GM18508 (cell line): ENCODE results near the gene TRIP10.
"Not testable (repeated sequence)": the region's sequence is repeated elsewhere in the genome, so short reads cannot be mapped to it uniquely, and the experiment has no call there.

Experiments
- ATAC-seq: cut with Tn5 transposase; IDR thresholded peaks from one replicate; pipeline ENCODE4 v1.9.1; 2021; ENCODE audit warnings: moderate number of reproducible peaks; ENCODE audit not compliant: insufficient read depth, unreplicated experiment

Gene TRIP10

GRCh38 chr19:6788896-6789295, 49.4 kb downstream of the TRIP10 start:
- ATAC-seq = no peak

DNA sequence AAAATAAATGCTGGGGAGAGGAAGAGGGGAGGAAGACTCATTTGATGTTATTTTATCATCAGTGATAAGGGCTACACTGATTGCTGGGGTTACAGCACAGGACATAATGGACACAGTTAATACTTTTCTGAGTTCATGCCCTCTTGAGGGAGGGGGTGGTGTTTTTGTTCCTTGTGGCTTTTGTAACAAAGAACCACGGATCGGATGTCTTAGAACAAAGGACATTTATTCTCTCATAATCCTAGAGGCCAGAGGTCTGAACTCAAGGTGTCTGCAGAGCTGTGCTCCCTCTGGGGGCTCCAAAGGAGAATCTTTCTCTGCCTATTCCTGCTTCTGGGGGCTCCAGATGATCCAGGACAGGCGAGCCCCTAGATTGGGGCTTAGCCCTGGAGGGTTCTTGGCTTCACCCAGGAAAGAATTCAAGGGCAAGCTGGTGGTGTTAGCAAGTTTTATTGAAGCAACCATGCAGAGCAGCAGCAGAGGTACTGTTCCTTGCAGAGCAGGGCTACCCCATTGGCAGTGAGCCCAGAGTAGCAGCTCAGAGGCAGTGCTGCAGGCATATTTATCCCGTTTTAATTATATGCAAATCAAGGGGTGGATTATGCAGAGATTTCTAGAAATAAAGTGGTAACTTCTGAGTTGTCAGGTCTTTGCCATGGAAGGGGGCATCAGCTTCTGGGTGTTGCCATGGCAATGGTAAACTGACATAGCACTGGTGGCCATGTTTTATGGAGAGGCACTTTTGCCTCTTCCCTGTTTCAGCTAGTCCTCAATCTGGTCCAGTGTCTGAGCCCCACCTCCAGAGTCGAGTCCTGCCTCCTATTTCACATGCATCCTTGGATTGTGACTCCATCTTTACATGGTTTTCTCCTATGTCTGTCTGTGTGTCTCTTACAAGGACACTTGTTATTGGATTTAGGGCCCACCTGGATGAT, 51.0 kb downstream of the TRIP10 start:
- no peak for ATAC-seq

DNA sequence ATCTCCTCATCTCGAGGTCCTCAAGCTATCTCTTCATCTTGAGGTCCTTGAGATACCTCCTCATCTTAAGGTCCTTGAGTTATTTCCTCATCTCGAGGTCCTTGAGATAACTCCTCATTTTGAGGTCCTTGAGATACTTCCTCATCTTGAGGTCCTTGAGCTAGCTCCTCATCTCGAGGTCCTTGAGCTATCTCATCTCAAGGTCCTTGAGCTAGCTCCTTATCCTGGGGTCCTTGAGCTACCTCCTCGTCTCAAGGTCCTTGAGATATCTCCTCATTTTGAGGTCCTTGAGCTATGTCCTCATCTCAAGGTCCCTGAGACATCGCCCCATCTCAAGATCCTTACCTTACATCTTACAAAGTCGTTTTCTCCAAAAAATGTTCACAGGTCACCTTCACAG, 51.8 kb downstream of the TRIP10 start:
- no peak for ATAC-seq

DNA sequence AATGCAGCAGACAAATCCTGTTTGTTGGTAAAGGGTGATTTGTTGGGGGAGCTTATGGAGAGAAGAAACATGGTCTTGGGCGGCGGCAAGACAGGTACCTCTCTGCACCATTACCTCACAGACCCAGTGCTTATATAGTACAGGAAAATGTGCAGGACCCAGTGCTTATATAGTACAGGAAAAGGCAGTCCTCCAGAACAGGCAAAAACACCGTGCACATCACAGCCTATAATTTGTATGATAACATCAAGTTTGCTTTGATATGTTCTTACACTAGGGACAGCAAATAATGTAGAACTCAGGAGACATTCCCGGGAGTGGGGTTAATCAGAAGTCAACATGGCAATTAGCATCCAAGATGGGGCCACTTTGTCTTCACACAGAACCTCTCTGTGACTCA, 53.9 kb downstream of the TRIP10 start:
- no peak for ATAC-seq

- no peak for ATAC-seq
These were observed 54.5 kb downstream of the TRIP10 start for GRCh38 chr19:6793973-6794372.

GRCh38 chr19:6794686-6795431, 55.4 kb downstream of the TRIP10 start:
- ATAC-seq = no peak

- ATAC-seq = no peak
These were observed 56.8 kb downstream of the TRIP10 start for GRCh38 chr19:6796278-6796677.

DNA sequence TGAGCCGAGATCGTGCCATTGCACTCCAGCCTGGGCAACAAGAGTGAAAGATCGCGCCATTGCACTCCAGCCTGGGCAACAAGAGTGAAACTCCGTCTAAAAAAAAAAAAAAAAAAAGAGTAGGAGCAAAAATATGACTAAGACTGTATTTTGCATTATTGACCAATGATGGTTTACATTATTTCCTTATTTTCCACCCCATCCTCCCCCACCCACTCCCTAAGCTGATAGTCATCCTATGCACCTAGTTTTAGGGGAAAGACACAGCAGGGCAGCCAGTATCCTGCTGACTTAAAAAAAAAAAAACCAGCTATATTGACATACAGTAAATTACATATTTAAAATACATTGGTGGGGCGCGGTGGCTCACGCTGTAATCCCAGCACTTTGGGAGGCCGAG, 58.2 kb downstream of the TRIP10 start:
- no peak for ATAC-seq

GRCh38 chr19:6800160-6800790, 60.8 kb downstream of the TRIP10 start:
- ATAC-seq = not testable (repeated sequence)

GRCh38 chr19:6800991-6801484, 61.6 kb downstream of the TRIP10 start:
- no peak for ATAC-seq
